Left lung (tissue), 10 donors: ENCODE results near the gene MRPL23. TPM values are rescaled to one million over a fixed set of nuclear protein-coding genes. Genes with fewer than 3 reads are reported as not detected.

Source experiments
- ATAC-seq: fragments of 200-7000 bp; cut with Tn5 transposase; one replicate; pipeline ENCODE4 v1.9.1; 2020; ENCODE audit warnings: moderate library complexity
- DNase-seq, 4 donors: peaks; one replicate each; pipeline ENCODE4 v3.0.0-alpha.2; 2013 to 2020
- H3K27ac ChIP-seq, 2 donors: fragments of 200-600 bp; sonication (generic) in 1 of 2; one replicate each; pipeline versions ENCODE4 v1.5.0 to v1.8.0; 2020 to 2021
- H3K27me3 ChIP-seq, 2 donors: fragments of 200-600 bp; sonication (generic) in 1 of 2; one replicate each; pipeline versions ENCODE4 v1.5.0 to v1.8.0; 2020 to 2021
- H3K36me3 ChIP-seq, 2 donors: fragments of 200-600 bp; sonication (generic) in 1 of 2; one replicate each; pipeline versions ENCODE4 v1.5.0 to v1.8.0; 2020 to 2021
- H3K4me1 ChIP-seq, 2 donors: fragments of 200-600 bp; one replicate each; pipeline ENCODE4 v1.8.0; 2021
- H3K4me3 ChIP-seq, 2 donors: fragments of 200-600 bp; sonication (generic) in 1 of 2; one replicate each; pipeline versions ENCODE4 v1.5.0 to v1.8.0; 2020 to 2021; ENCODE audit warnings: mild to moderate bottlenecking in 1 of 2
- H3K9me3 ChIP-seq, 2 donors: fragments of 200-600 bp; sonication (generic) in 1 of 2; one replicate each; pipeline versions ENCODE4 v1.5.0 to v1.8.0; 2020 to 2021
- CTCF ChIP-seq, 2 donors: fragments of 200-600 bp; sonication (generic) in 1 of 2; IDR thresholded peaks; one replicate each; pipeline versions ENCODE4 v1.5.0 to v1.8.0; 2021; ENCODE audit warnings: antibody characterized with exemption in 2 of 2
- intact Hi-C, 2 donors: fragments of 100-400 bp; cut with DNase I; formaldehyde crosslinking; loops; one replicate each; pipeline versions ENCODE4 v1.11.2 to v1.14.2; 2022
- polyA plus RNA-seq, 6 donors: library from polyadenylated mRNA; unstranded; fragments of 120-200 nt; gene quantifications; one replicate each; pipeline ENCODE4 v1.2.1, GENCODE V29; 2013; ENCODE audit not compliant: insufficient read length in 6 of 6
- total RNA-seq, 2 donors: library from RNA; stranded (reverse); fragmentation: NEBNext Ultra II Directional; extraction: Animal tissue kit (Norgen Biotek cat#: 25700); gene quantifications; one replicate each; pipeline ENCODE4 v1.2.1, GENCODE V29; 2021
- donor health status: DM: no; HTN: yes; CAD: no.
- donor health status: DM: no; HTN: no; CAD: no.

MRPL23 gene
- total and polyA plus RNA-seq, 8 donors = 35.1 to 71.6 (median 48.6) TPM

- peaks cover 0 to 13% of the 10 kb centered on the region in 2 donors for H3K27me3 ChIP-seq
- H3K36me3 ChIP-seq = no peaks in the 10 kb centered on the region
- ATAC-seq (peak; percentile 13), DNase-seq (peak in 2 of 4 donors; percentile 24 to 55)
- no peak overlapping the region for H3K4me3 ChIP-seq
- no peak for TF ChIP-seq CTCF (IDR thresholded peaks at IDR 0.05)
- H3K27ac ChIP-seq = no peak overlapping the region
- intact Hi-C loops = no loop called here
- H3K9me3 ChIP-seq = no peaks in the 10 kb centered on the region
- H3K4me1 ChIP-seq = no peaks in the 10 kb centered on the region
Measured at GRCh38 chr11:1931341-1932104, 15.6 kb upstream of the MRPL23 start.

GRCh38 chr11:1932105-1932480 is 15.0 kb upstream of the MRPL23 start:
- no peak for TF ChIP-seq CTCF (IDR thresholded peaks at IDR 0.05)
- ATAC-seq = no peak
- H3K4me3 ChIP-seq = no peak overlapping the region
- H3K27ac ChIP-seq = no peak overlapping the region
- intact Hi-C loops = no loop called here
- H3K36me3 ChIP-seq = no peaks in the 10 kb centered on the region
- DNase-seq = peak in 2 of 4 donors; percentile 26 to 40
- H3K9me3 ChIP-seq = no peaks in the 10 kb centered on the region
- H3K4me1 ChIP-seq = no peaks in the 10 kb centered on the region
- H3K27me3 ChIP-seq = peaks cover 0 to 13% of the 10 kb centered on the region in 2 donors

GRCh38 chr11:1932681-1933080 is 14.5 kb upstream of the MRPL23 start:
- no peaks in the 10 kb centered on the region for H3K4me1 ChIP-seq
- no peak for ATAC-seq
- TF ChIP-seq CTCF (IDR thresholded peaks at IDR 0.05) = no peak
- DNase-seq = no peak
- intact Hi-C loops = no loop called here
- H3K27ac ChIP-seq = no peak overlapping the region
- peaks cover 0 to 13% of the 10 kb centered on the region in 2 donors for H3K27me3 ChIP-seq
- no peaks in the 10 kb centered on the region for H3K36me3 ChIP-seq
- no peak overlapping the region for H3K4me3 ChIP-seq
- no peaks in the 10 kb centered on the region for H3K9me3 ChIP-seq

- no peak for ATAC-seq
- peak in 2 of 4 donors; percentile 27 to 63 for DNase-seq
- Histone ChIP-seq H3K9me3 (no peaks in the 10 kb centered on the region), H3K4me1 (no peaks in the 10 kb centered on the region), H3K36me3 (no peaks in the 10 kb centered on the region), H3K4me3 (no peak overlapping the region), H3K27me3 (peaks cover 0 to 20% of the 10 kb centered on the region in 2 donors), H3K27ac (no peak overlapping the region)
- intact Hi-C loops = no loop called here
- no peak for TF ChIP-seq CTCF (IDR thresholded peaks at IDR 0.05)
Measured at GRCh38 chr11:1933416-1934334, 13.5 kb upstream of the MRPL23 start.
